OCI-LY3 (cell line): ENCODE measurements around the gene PLEK.

Experiments used
- H2AFZ ChIP-seq: fragments of 200-600, 300-600 bp; shearing (Covaris generic); 2 replicates; pipeline ENCODE4 v1.6.0; 2014; ENCODE audit warnings: antibody characterized with exemption, low read depth, low read length
- H3K27ac ChIP-seq: fragments of 200-600, 300-600 bp; sonication (generic); 2 replicates; pipeline ENCODE4 v1.5.1; 2014; ENCODE audit warnings: mild to moderate bottlenecking, low read length, moderate library complexity, mixed read lengths
- H3K27me3 ChIP-seq: fragments of 200-600, 300-600 bp; sonication (generic); 2 replicates; pipeline ENCODE4 v1.6.1; 2014; ENCODE audit warnings: low read depth, low read length, mixed read lengths
- H3K36me3 ChIP-seq: fragments of 200-600, 300-600 bp; sonication (generic); replicated peaks from 2 replicates; pipeline ENCODE3; 2014; ENCODE audit warnings: low read depth, low read length, mixed read lengths
- H3K4me1 ChIP-seq: fragments of 300-600, 200-600 bp; sonication (generic); 2 replicates; pipeline ENCODE4 v1.6.1; 2014; ENCODE audit warnings: low read length, mixed read lengths
- H3K4me2 ChIP-seq: fragments of 200-600, 300-600 bp; sonication (generic); 2 replicates; pipeline ENCODE4 v1.6.1; 2014; ENCODE audit warnings: low read length, mixed read lengths
- H3K4me3 ChIP-seq: fragments of 300-600, 200-600 bp; sonication (generic); 2 replicates; pipeline ENCODE4 v1.5.1; 2014; ENCODE audit warnings: antibody characterized with exemption, mild to moderate bottlenecking, low read length, moderate library complexity
- H3K79me2 ChIP-seq: fragments of 300-600, 200-600 bp; shearing (Covaris generic); 2 replicates; pipeline ENCODE4 v1.6.1; 2014; ENCODE audit warnings: mild to moderate bottlenecking, low read length, mixed read lengths
- H3K9ac ChIP-seq: fragments of 300-600, 200-600 bp; shearing (Covaris generic); 2 replicates; pipeline ENCODE4 v1.6.0; 2014; ENCODE audit warnings: mild to moderate bottlenecking, low read length, moderate library complexity
- H3K9me3 ChIP-seq: fragments of 200-600, 300-600 bp; shearing (Covaris generic); 2 replicates; pipeline ENCODE4 v1.6.1; 2014; ENCODE audit warnings: low read length, mixed read lengths; ENCODE audit not compliant: insufficient read depth
- H4K20me1 ChIP-seq: fragments of 200-600, 300-600 bp; sonication (generic); 2 replicates; pipeline ENCODE4 v1.6.1; 2016; ENCODE audit warnings: low read length, mixed read lengths; ENCODE audit not compliant: insufficient read depth
- CTCF ChIP-seq: fragments of 200-600, 300-600 bp; sonication (generic); IDR thresholded peaks from 2 replicates; pipeline ENCODE4 v1.5.1; 2014; ENCODE audit warnings: antibody characterized with exemption, low read length, low read depth
- EZH2phosphoT487 ChIP-seq: fragments of 200-600 bp; shearing (Covaris generic); IDR thresholded peaks from 2 replicates; pipeline ENCODE4 v1.6.1; 2018; ENCODE audit warnings: antibody characterized with exemption, mixed run types, low read depth

PLEK gene

GRCh38 chr2:68385907-68386287 is 20.8 kb downstream of the PLEK start:
- Histone ChIP-seq H4K20me1 (peaks cover 30% of the 10 kb centered on the region), H3K36me3 (peaks cover 80% of the 10 kb centered on the region), H3K27me3 (no peaks in the 10 kb centered on the region), H3K27ac (peak overlapping the region; percentile 99), H3K4me2 (peak overlapping the region; percentile 57), H3K9me3 (no peaks in the 10 kb centered on the region), H3K4me1 (peaks cover 97% of the 10 kb centered on the region), H3K79me2 (peaks cover 87% of the 10 kb centered on the region), H3K9ac (peak overlapping the region; percentile 35; the same call in 1 of the 2 replicates), H3K4me3 (no peak overlapping the region), H2AFZ (no peak overlapping the region)
- TF ChIP-seq CTCF (no peak), EZH2phosphoT487 (no peak)

- peak overlapping the region; percentile 99 for H3K27ac ChIP-seq
- TF ChIP-seq EZH2phosphoT487: no peak
- no peak for TF ChIP-seq CTCF
These were observed 21.3 kb downstream of the PLEK start for GRCh38 chr2:68386365-68386764.

GRCh38 chr2:68387408-68388350 is 22.6 kb downstream of the PLEK start:
- Histone ChIP-seq H3K9me3 (no peaks in the 10 kb centered on the region), H3K4me2 (peak overlapping the region; percentile 85), H3K9ac (peak overlapping the region; percentile 82), H4K20me1 (peaks cover 17% of the 10 kb centered on the region), H3K27ac (peak overlapping the region; percentile 99), H3K4me1 (peaks cover 86% of the 10 kb centered on the region), H3K4me3 (peak overlapping the region; percentile 61), H3K79me2 (peaks cover 75% of the 10 kb centered on the region), H3K27me3 (no peaks in the 10 kb centered on the region), H3K36me3 (peaks cover 80% of the 10 kb centered on the region), H2AFZ (no peak overlapping the region)
- peak; percentile 19; the same call in 1 of the 2 replicates for TF ChIP-seq CTCF
- TF ChIP-seq EZH2phosphoT487: no peak

More at GRCh38 chr2:68386365-68386764, 21.3 kb downstream of the PLEK start:
- Histone ChIP-seq H4K20me1 (peaks cover 29% of the 10 kb centered on the region), H3K9ac (peak overlapping the region; percentile 19; the same call in 1 of the 2 replicates), H3K9me3 (no peaks in the 10 kb centered on the region), H3K4me1 (peaks cover 97% of the 10 kb centered on the region), H3K27me3 (no peaks in the 10 kb centered on the region), H2AFZ (no peak overlapping the region), H3K4me3 (no peak overlapping the region), H3K4me2 (peak overlapping the region; percentile 30), H3K36me3 (peaks cover 80% of the 10 kb centered on the region), H3K79me2 (peaks cover 87% of the 10 kb centered on the region)

- H3K4me1 ChIP-seq: peaks cover 79% of the 10 kb centered on the region
- peaks cover 69% of the 10 kb centered on the region for H3K79me2 ChIP-seq
- H4K20me1 ChIP-seq: peaks cover 11% of the 10 kb centered on the region
- no peak overlapping the region for H2AFZ ChIP-seq
- peak overlapping the region; percentile 82 for H3K9ac ChIP-seq
- H3K27me3 ChIP-seq: no peaks in the 10 kb centered on the region
- no peak for TF ChIP-seq CTCF
- TF ChIP-seq EZH2phosphoT487: no peak
- H3K4me3 ChIP-seq: peak overlapping the region; percentile 61
- H3K4me2 ChIP-seq: peak overlapping the region; percentile 85
- H3K27ac ChIP-seq: peak overlapping the region; percentile 99
- H3K36me3 ChIP-seq: peaks cover 81% of the 10 kb centered on the region
- no peaks in the 10 kb centered on the region for H3K9me3 ChIP-seq
These were observed 23.3 kb downstream of the PLEK start for GRCh38 chr2:68388358-68388757.
